Keratinocyte (primary cell): ENCODE measurements around the gene DPP10.

Source experiments
- CTCF ChIP-seq, 3 experiments: IDR thresholded peaks in 1 of 3; conservative IDR thresholded peaks in 1 of 3; optimal IDR thresholded peaks in 1 of 3; 2 replicates in 2 of 3; 3 replicates in 1 of 3; pipeline versions ENCODE3 to v1.5.1; 2011; ENCODE audit warnings: low read length in 3 of 3, mild to moderate bottlenecking in 3 of 3, moderate library complexity in 2 of 3, control low read depth in 1 of 3, inconsistent platforms in 1 of 3; ENCODE audit not compliant: insufficient read depth in 2 of 3; ENCODE audit errors: extremely low read depth in 1 of 3
- EZH2 ChIP-seq: IDR thresholded peaks from one replicate; pipeline ENCODE4 v1.6.1; 2012; ENCODE audit warnings: inconsistent platforms, mild to moderate bottlenecking, low read length, moderate library complexity

- no peak for TF ChIP-seq CTCF (optimal IDR thresholded peaks at IDR 0.05 in 1 of 3, IDR thresholded peaks at IDR 0.05 in 1 of 3, conservative IDR thresholded peaks at IDR 0.05 in 1 of 3; ENCODE audit: extremely low read depth in 1 of 3, insufficient read depth in 2 of 3, low read length in 3 of 3)
- no peak for TF ChIP-seq EZH2
Observed at GRCh38 chr2:115011721-115012120, 569.3 kb downstream of the DPP10 start.
